Activated T-helper 1 cell treated with anti-CD3 and anti-CD28 coated beads, Interleukin-2, amount 50 U/mL, for 16 hours (primary cell): Measurements from ENCODE around the gene JMJD7.
A peak's percentile ranks its signal among the peaks of the same experiment; 100 is the strongest.

Experiments
- DNase-seq, 2 donors: peaks; one replicate each; pipeline ENCODE4 v3.0.0-alpha.2; 2020; ENCODE audit warnings: low read depth in 1 of 2, low spot score in 1 of 2

The JMJD7 gene

GRCh38 chr15:41827880-41828806 is at the start of gene JMJD7:
TSS of gene JMJD7 (plus strand) at chr15:41828092. CDS start at chr15:41828125, 33 bp downstream.
- DNase-seq, result peak; percentile 92 to 96

- DNase-seq, result no peak
These were observed 49.4 kb upstream of the JMJD7 start for GRCh38 chr15:41778521-41778920.

- no peak for DNase-seq
These were observed 48.2 kb upstream of the JMJD7 start for GRCh38 chr15:41779662-41780157.

- DNase-seq, result no peak
These were observed 47.6 kb upstream of the JMJD7 start for GRCh38 chr15:41780266-41780665.

GRCh38 chr15:41780727-41781126 is 47.2 kb upstream of the JMJD7 start:
- no peak for DNase-seq

GRCh38 chr15:41782371-41783282 is 45.3 kb upstream of the JMJD7 start:
- DNase-seq, result no peak

GRCh38 chr15:41783296-41783695 is 44.6 kb upstream of the JMJD7 start:
- no peak for DNase-seq

- DNase-seq, result no peak
These were observed 39.6 kb upstream of the JMJD7 start for GRCh38 chr15:41788262-41788661.

GRCh38 chr15:41789236-41789635 is 38.7 kb upstream of the JMJD7 start:
- no peak for DNase-seq

GRCh38 chr15:41789662-41790061 is 38.2 kb upstream of the JMJD7 start:
- DNase-seq, result no peak

- no peak for DNase-seq
These were observed 37.7 kb upstream of the JMJD7 start for GRCh38 chr15:41790169-41790568.

GRCh38 chr15:41790756-41791546 is 36.9 kb upstream of the JMJD7 start:
- no peak for DNase-seq

- DNase-seq, result no peak
These were observed 36.4 kb upstream of the JMJD7 start for GRCh38 chr15:41791547-41791937.

- no peak for DNase-seq
These were observed 35.8 kb upstream of the JMJD7 start for GRCh38 chr15:41792000-41792637.

GRCh38 chr15:41794081-41794480 is 33.8 kb upstream of the JMJD7 start:
- DNase-seq, result no peak

GRCh38 chr15:41795996-41796856 is 31.7 kb upstream of the JMJD7 start:
- no peak for DNase-seq

- DNase-seq, result no peak
These were observed 30.5 kb upstream of the JMJD7 start for GRCh38 chr15:41797201-41797944.

- no peak for DNase-seq
These were observed 29.0 kb upstream of the JMJD7 start for GRCh38 chr15:41798607-41799487.
